H1 (cell line): ENCODE results near the gene MYBL2. TPM values are rescaled to one million over a fixed set of nuclear protein-coding genes. Genes with fewer than 3 reads are reported as not detected.

ENCODE experiments used
- ATF2 ChIP-seq: IDR thresholded peaks from 2 replicates; pipeline ENCODE4 v1.6.1; 2012; ENCODE audit warnings: low read length, inconsistent platforms
- ATF3 ChIP-seq: IDR thresholded peaks from 2 replicates; pipeline ENCODE4 v1.6.1; 2011; ENCODE audit warnings: low read depth, mild to moderate bottlenecking, low read length; ENCODE audit not compliant: insufficient read depth
- CBX8 ChIP-seq: fragments of 300-800, 300-1000 bp; sonication (generic); IDR thresholded peaks from 2 replicates; pipeline ENCODE4 v1.7.1; 2016; ENCODE audit warnings: low read depth, low read length, borderline replicate concordance
- CHD1 ChIP-seq: IDR thresholded peaks from 2 replicates; pipeline ENCODE4 v1.6.1; 2012; ENCODE audit warnings: low read depth, low read length, improper control_type of control experiment
- CTCF ChIP-seq, 3 experiments: IDR thresholded peaks; 1 replicate in 2 of 3; 2 replicates in 1 of 3; pipeline versions ENCODE4 v1.5.1 to v1.6.1; 2011; ENCODE audit warnings: low read length in 3 of 3, mild to moderate bottlenecking in 3 of 3, inconsistent platforms in 2 of 3, low read depth in 1 of 3, moderate library complexity in 1 of 3; ENCODE audit not compliant: insufficient read depth in 1 of 3; ENCODE audit errors: control extremely low read depth in 1 of 3
- EP300 ChIP-seq, 2 experiments: IDR thresholded peaks; 1 replicate in 1 of 2; 2 replicates in 1 of 2; pipeline ENCODE4 v1.6.1; 2011 to 2012; ENCODE audit warnings: low read depth in 2 of 2, low read length in 2 of 2, mild to moderate bottlenecking in 2 of 2, borderline replicate concordance in 1 of 2, inconsistent platforms in 1 of 2, moderate library complexity in 1 of 2
- EZH2 ChIP-seq: fragments of 200-600 bp; sonication (generic); IDR thresholded peaks from 2 replicates; pipeline ENCODE4 v1.7.1; 2012; ENCODE audit warnings: low read depth, mild to moderate bottlenecking, moderate library complexity, low read length, inconsistent platforms; ENCODE audit not compliant: severe bottlenecking
- HDAC6 ChIP-seq: IDR thresholded peaks from one replicate; pipeline ENCODE4 v1.7.1; 2012; ENCODE audit warnings: low read depth, mild to moderate bottlenecking, inconsistent platforms, low read length, moderate library complexity
- POU5F1 ChIP-seq: IDR thresholded peaks from 2 replicates; pipeline ENCODE4 v1.6.1; 2011; ENCODE audit warnings: low read depth, mild to moderate bottlenecking, low read length, moderate library complexity
- RNF2 ChIP-seq: fragments of 200-900, 300-1000 bp; sonication (generic); IDR thresholded peaks from 2 replicates; pipeline ENCODE4 v1.7.1; 2016; ENCODE audit warnings: borderline replicate concordance, low read depth, mild to moderate bottlenecking, antibody characterized with exemption, low read length; ENCODE audit not compliant: poor library complexity, severe bottlenecking; ENCODE audit errors: missing control alignments
- SAP30 ChIP-seq: fragments of 300-600 bp; sonication (generic); IDR thresholded peaks from 2 replicates; pipeline ENCODE4 v1.7.1; 2012; ENCODE audit warnings: low read length, moderate library complexity, mild to moderate bottlenecking, inconsistent platforms; ENCODE audit not compliant: insufficient read depth, insufficient replicate concordance
- SIRT6 ChIP-seq: IDR thresholded peaks from one replicate; pipeline ENCODE4 v1.7.1; 2012; ENCODE audit warnings: low read length, inconsistent platforms
- SIX5 ChIP-seq: IDR thresholded peaks from 2 replicates; pipeline ENCODE4 v1.6.1; 2011; ENCODE audit warnings: mild to moderate bottlenecking, low read depth, low read length
- SP4 ChIP-seq: IDR thresholded peaks from 2 replicates; pipeline ENCODE4 v1.6.1; 2012; ENCODE audit warnings: low read length, inconsistent platforms
- TEAD4 ChIP-seq: IDR thresholded peaks from 2 replicates; pipeline ENCODE4 v1.6.1; 2012; ENCODE audit warnings: low read depth, low read length, inconsistent platforms, mixed read lengths
- USF2 ChIP-seq: IDR thresholded peaks from 2 replicates; pipeline ENCODE4 v1.6.1; 2011; ENCODE audit warnings: low read length, improper control_type of control experiment
- polyA plus RNA-seq, 7 experiments: library from polyadenylated mRNA; depleted of rRNA in 3 of 7; stranded (reverse) in 5 of 7; unstranded in 2 of 7; fragments of >200 nt in 5 of 7; fragments of 200-250 nt in 2 of 7; gene quantifications; 1 replicate in 5 of 7; 2 replicates in 1 of 7; 4 replicates in 1 of 7; pipeline versions ENCODE4 v1.2.1 to v1.2.3, GENCODE V29; 2011 to 2013; ENCODE audit warnings: missing spikeins in 2 of 7, mixed read lengths in 2 of 7
- total RNA-seq: library from RNA; stranded (reverse); fragmentation: NEBNext Ultra II Directional; extraction: Animal tissue kit (Norgen Biotek cat#: 25700); gene quantifications from 2 replicates; pipeline ENCODE4 v1.2.1, GENCODE V29; 2021

MYBL2 gene
- total and polyA plus RNA-seq, 2 of the 8 experiments (the other 6 are each of a cell fraction or from before 2014, with no cell fraction given) = 75.3 to 207 TPM

GRCh38 chr20:43666376-43667328 lies at the start of gene MYBL2 (continued):
- no peak for TF ChIP-seq CTCF (IDR thresholded peaks at IDR 0.05; ENCODE audit: control extremely low read depth in 1 of 3, insufficient read depth in 1 of 3, low read depth in 1 of 3, low read length in 3 of 3)
- TF ChIP-seq SP4 = no peak
- no peak for TF ChIP-seq SAP30
- no peak for TF ChIP-seq SIX5
- TF ChIP-seq CBX8 = no peak
- no peak for TF ChIP-seq ATF2
- TF ChIP-seq RNF2 = no peak
- TF ChIP-seq ATF3 = no peak
- TF ChIP-seq USF2 = no peak
- TF ChIP-seq CHD1 = no peak
- TF ChIP-seq HDAC6 = no peak
- no peak for TF ChIP-seq EZH2
- TF ChIP-seq EP300 (IDR thresholded peaks at IDR 0.05; ENCODE audit: borderline replicate concordance in 1 of 2, low read depth in 2 of 2, low read length in 2 of 2) = no peak
- TF ChIP-seq TEAD4 = no peak
- TF ChIP-seq POU5F1 = no peak
- no peak for TF ChIP-seq SIRT6
